Measurements from ENCODE around the gene CLDN22. TPM values are rescaled to one million over a fixed set of nuclear protein-coding genes. Genes with fewer than 3 reads are reported as not detected.

The CLDN22 gene
- total RNA-seq, 1 donor from 2014 or later, result not detected

DNA sequence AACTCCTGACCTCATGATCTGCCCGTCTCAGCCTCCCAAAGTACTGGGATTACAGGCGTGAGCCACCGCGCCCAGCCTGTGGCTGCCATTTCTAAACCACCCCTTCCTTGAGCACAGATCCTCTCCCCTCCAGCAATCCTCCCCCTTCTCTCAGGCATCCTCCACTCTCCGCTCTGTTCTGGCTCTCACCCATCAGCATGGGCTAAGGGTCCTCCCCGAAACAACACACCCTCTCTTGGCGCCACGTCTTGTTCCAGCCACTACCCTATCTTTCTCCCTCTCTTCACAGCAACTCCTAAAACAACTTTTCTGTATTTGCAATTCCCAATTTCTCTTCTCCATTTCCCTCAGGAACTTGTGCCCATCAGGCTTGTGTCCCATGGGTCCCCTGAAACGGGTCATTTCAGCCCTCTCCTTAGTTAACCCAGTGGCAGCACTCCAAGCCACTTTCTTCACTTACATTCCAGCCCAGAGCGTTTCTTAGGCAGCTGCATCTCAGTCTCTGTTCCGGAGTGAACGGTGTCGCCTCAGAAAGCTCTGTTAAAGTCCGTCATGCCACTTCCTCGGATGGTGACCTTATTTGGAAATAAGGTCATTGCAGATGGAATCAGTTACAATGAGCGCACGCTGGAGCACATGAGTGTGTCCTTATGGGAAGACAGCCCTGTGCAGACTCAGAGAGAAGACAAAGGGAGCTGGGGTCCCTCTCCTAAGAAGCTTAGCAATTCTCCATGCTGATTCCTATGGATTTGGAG, 30.4 kb upstream of the CLDN22 start:
- no peaks in the 10 kb centered on the region for H3K36me3 ChIP-seq
- no peak for TF ChIP-seq CTCF (IDR thresholded peaks at IDR 0.05)
- DNase-seq, result no peak

GRCh38 chr4:183349673-183350072, 29.6 kb upstream of the CLDN22 start:
- intact Hi-C loops (cut with DNase I), result no loop called here
- H3K27me3 ChIP-seq (ENCODE audit: low read depth), result peaks cover 11% of the 10 kb centered on the region
- no peak for TF ChIP-seq CTCF (IDR thresholded peaks at IDR 0.05)
- no peak overlapping the region for H3K27ac ChIP-seq
- DNase-seq (no peak), ATAC-seq (no peak)
- H3K4me1 ChIP-seq, result no peaks in the 10 kb centered on the region
- no peak overlapping the region for H3K4me3 ChIP-seq
- H3K9me3 ChIP-seq, result no peaks in the 10 kb centered on the region
- H3K36me3 ChIP-seq, result no peaks in the 10 kb centered on the region

More for the DNA sequence above, 30.4 kb upstream of the CLDN22 start:
- no peak for ATAC-seq
- intact Hi-C loops (cut with DNase I), result no loop called here
- Histone ChIP-seq H3K4me3 (no peak overlapping the region), H3K9me3 (no peaks in the 10 kb centered on the region), H3K27me3 (ENCODE audit: low read depth) (peaks cover 11% of the 10 kb centered on the region), H3K4me1 (no peaks in the 10 kb centered on the region), H3K27ac (no peak overlapping the region)

DNA sequence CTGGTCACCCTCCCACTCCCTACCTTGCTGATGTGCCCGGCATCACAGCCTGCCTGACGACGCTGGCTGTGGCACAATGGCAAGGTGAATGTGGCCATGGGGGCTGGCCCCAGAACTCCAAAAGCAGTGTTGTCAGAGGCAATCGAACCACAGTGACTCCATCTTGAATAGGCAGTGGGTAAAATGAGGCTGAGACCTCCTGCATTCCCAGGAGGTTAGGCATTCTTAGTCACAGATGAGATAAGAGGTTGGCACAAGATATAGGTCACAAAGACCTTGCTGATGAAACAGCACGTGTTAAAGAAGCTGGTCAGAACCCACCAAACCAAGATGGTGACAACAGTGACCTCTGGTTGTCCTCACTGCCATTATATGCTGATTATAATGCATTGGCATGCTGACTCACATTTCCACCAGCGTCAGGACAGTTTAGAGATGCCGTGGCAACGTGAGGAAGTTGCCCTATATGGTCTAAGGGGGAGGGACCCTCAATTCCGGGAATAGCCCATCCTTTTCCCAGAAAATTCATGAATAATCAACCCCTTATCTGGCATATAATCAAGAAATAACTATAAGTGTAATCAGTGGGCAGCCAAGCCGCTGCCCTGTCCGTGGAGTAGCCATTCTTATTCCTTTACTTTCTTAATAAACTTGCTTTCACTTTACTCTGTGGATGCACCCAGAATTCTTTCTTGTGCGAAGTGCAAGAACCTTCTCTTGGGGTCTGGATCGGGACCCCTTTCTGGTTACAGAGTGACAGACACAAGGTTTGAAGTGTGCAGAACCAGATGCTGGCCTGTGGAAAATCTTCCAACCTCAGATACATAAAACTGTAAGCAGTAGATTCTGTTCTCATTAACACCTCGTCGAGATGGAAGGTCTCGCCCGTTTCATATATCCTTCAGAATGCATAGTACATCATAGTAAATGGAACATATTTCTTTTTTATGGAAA, 28.9 kb upstream of the CLDN22 start:
- intact Hi-C loops (cut with DNase I), result no loop called here
- Histone ChIP-seq H3K4me1 (no peaks in the 10 kb centered on the region), H3K9me3 (no peaks in the 10 kb centered on the region), H3K36me3 (no peaks in the 10 kb centered on the region), H3K4me3 (no peak overlapping the region), H3K27me3 (ENCODE audit: low read depth) (peaks cover 11% of the 10 kb centered on the region), H3K27ac (no peak overlapping the region)
- no peak for TF ChIP-seq CTCF (IDR thresholded peaks at IDR 0.05)
- peak; percentile 52 to 84 for ATAC-seq
- DNase-seq, result no peak

GRCh38 chr4:183348136-183348535, 28.1 kb upstream of the CLDN22 start:
- Histone ChIP-seq H3K36me3 (no peaks in the 10 kb centered on the region), H3K4me1 (no peaks in the 10 kb centered on the region), H3K4me3 (no peak overlapping the region), H3K27me3 (ENCODE audit: low read depth) (peaks cover 17% of the 10 kb centered on the region), H3K27ac (no peak overlapping the region), H3K9me3 (no peaks in the 10 kb centered on the region)
- no peak for TF ChIP-seq CTCF (IDR thresholded peaks at IDR 0.05)
- intact Hi-C loops (cut with DNase I), result no loop called here
- DNase-seq (no peak), ATAC-seq (no peak)

- H3K27me3 ChIP-seq (ENCODE audit: low read depth), result peaks cover 17% of the 10 kb centered on the region
- H3K36me3 ChIP-seq, result no peaks in the 10 kb centered on the region
- H3K27ac ChIP-seq, result no peak overlapping the region
- no peak for TF ChIP-seq CTCF (IDR thresholded peaks at IDR 0.05)
- peaks cover 5% of the 10 kb centered on the region for H3K4me1 ChIP-seq
- no peak overlapping the region for H3K4me3 ChIP-seq
- no peak for ATAC-seq
- no peaks in the 10 kb centered on the region for H3K9me3 ChIP-seq
- DNase-seq, result no peak
- intact Hi-C loops (cut with DNase I), result no loop called here
Observed at GRCh38 chr4:183347566-183347965, 27.5 kb upstream of the CLDN22 start.

Data from lower lobe of right lung (tissue), 2 donors.